Right renal cortex interstitium (tissue), 3 donors: ENCODE data around the gene AP3S2. TPM values are rescaled to one million over a fixed set of nuclear protein-coding genes. Genes with fewer than 3 reads are reported as not detected.

Experiments used
- DNase-seq, 3 donors: peaks; one replicate each; pipeline ENCODE4 v3.0.0-alpha.2; 2013; ENCODE audit warnings: low read depth in 3 of 3, low spot score in 2 of 3
- polyA plus RNA-seq, 3 donors: library from polyadenylated mRNA; unstranded; fragments of 120-200 nt; gene quantifications; one replicate each; pipeline ENCODE4 v1.2.1, GENCODE V29; 2013; ENCODE audit not compliant: insufficient read length in 3 of 3

AP3S2 gene
- polyA plus RNA-seq, 3 donors: 43.5 to 58.9 (median 54.2) TPM

DNA sequence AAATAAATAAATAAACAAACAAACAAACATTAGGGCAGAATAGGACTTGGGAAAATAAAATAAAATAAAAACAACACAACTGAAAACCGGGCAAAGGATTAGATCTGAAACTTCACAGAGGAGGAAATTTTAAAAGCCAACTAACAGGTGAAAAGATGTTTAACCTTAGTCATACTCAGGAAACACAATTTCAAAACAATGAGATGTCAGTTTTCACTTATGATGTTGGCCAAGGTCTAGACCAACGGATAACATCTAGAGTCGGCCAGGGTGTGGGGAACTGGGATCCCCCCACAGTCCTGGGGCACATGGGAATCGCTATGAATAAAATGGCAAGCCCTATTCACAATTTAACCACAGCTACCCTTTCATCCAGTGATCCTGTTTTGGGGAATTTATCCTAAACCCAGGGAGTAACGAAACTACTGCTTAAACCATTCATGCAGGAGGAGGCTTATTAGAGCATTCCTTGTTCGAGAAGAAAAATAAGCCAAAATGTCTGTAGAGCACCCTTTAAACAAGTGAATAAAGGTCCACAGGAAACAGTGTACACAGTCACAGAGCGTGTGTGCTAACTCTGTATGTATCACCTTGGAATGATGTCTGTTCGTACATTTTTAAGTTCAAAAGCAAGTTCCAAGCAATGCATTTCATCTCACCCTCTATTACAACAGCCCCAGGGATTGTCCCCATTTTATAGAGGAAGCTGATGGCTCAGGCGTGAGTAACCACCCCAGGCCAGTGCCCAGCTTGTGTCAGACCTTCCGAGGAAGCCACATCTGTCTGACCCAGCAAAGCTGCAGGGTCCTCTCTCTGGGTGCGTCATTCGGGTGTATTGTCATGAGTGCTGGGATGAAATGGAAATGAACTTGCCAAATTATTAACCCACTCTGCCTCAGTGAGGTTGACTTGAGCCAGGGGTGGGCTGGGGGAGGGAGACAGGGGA lies 72.9 kb downstream of the AP3S2 start:
- no peak for DNase-seq

DNA sequence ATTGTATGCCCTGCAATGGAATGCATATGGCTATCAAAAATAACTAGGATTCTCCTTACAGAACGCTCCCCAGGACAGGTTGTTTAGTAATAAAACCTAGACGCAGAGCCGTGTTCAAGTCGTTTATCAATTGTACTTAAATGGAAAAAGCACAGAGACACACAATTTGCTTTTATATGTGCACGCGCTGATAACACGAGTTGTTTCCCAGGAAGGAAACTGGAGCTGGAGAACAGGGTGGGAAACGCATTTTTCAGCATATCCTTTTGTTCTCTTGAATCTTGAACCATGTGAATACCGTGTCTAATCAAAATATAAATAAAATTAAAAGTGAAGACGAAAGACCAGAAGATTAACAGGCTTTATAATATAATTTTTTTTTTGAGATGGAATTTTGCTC lies 75.5 kb downstream of the AP3S2 start:
- DNase-seq: no peak

DNA sequence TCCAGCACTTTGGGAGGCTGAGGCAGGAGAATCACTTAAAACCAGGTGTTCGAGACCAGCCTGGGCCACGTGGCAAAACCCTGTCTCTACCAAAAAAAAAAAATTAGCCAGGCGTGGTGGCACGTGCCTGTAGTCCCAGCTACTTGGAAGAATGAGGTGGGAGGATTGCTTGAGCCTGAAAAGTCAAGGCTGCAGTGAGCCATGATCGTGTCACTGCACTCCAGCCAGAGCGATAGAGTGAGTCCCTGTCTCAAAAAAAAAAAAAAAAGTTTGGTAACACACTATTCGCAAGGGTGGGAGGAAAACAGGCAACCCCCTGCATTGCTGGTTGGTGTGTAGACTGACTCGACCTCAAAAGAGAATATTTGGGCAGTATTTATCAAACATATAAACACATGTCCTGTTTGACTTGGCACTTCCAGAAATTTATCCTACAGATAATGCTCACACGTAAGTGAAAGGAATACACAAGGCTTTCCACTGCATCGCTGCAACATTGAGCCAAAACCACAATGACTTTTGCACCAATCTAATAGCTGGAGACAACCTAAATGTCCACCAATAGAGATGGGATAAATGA lies 76.0 kb downstream of the AP3S2 start:
- DNase-seq: no peak

DNA sequence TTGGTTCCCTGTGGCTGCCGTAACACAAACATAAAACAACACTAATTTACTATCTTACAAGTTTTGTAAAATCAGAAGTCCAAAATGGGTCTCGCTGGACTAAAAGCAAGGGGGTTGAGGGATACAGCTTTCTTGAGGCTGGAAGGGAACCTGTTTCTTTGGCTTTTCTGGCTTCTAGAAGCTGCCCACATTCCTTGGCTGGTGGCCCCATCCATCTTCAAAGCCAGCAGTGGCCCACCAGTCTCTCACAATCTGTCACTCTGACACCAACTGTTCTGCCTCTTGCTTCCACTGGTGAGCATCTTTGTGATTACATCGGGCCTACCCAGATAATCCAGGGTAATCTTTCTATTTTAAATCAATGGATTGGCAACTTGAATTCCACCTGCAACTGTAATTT lies 78.0 kb downstream of the AP3S2 start:
- DNase-seq: no peak

DNA sequence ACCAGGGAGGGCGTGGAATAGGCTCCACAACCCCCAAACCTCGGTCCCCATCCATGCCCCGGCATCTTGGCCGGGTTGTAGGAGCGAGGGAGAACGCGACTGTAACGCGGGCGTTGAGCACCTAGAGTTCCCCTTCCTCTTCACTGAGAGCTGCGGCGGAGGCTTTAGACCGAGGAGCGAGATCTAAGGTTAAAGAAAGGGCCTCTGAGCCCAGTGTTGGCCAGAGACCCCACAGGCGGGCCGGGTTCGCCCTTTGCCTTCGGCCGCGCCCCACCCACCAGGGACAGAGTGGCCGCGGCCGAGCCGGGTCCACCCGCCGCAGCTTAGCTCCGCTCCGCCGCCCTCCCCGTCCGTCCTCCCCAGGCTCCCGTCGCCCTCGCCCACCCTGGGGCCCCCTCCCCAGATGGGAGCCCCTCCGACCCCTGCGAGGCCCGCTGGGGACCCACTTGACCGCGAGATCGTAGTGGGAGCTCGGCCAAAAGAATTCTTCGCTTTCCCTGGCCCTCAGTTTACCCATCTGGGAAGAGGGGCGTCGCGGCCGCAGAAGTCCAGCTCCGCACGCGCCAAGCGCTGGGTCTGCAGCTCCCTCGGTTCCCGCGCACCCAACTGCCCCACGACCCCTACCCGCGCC lies 79.6 kb downstream of the AP3S2 start:
- DNase-seq: no peak

DNA sequence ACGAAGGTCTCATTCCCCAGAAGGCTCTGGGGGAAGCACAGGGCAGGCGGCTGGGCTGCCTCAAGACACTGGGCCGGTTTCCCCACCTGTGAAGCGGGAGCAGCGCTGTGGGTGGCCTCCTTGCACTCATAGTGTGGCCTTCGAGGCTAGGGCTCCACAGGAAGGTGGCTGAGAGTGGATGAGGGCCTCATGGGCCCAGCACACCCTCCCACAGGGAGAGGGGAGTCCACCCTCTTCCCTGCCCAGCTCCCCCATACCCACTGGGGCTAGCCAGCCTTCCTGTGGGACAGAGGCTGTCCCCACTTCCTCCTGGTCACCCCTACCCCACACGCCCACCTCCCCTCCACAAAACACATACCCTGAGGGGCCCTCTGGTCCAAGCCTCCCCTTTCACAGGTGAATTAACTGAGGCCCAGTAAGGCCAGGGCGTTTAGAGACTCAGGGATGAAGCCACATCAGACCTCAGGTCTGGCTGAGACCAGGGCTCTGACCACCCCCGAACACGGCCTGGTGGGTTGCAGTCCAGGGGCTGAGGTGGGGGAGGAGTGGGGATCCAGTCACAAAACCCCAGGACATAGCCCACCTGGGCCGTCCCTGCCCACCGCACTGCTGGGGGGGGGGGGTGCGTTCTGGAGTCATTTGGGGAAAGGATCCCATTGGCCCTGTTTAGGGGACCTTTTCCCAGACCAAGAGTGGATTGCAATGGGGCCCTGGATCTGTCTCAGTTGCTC lies 80.2 kb downstream of the AP3S2 start:
- no peak for DNase-seq

DNA sequence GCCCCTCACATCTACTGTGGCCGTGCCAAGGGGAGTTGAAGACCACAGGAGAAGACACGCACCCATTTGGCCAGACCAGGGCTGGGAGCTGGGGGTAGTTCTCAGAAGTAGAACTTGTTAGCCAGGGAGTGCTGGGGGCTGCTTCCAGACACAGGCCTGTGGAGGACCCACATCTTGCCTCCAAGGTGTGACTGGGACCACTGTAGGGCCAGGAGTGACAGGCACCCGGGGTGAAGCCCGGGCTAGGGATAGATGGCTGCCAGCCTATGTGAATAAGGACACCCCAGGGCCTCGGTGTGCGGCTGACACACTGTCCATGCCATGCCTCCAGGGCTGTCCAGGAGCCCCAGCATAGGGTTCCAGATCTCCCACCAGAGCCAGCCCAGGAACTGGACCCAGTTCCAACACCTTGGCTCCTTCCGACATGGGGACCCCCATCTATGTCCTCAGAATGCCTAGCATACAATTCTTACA lies 80.9 kb downstream of the AP3S2 start:
- DNase-seq: no peak

DNA sequence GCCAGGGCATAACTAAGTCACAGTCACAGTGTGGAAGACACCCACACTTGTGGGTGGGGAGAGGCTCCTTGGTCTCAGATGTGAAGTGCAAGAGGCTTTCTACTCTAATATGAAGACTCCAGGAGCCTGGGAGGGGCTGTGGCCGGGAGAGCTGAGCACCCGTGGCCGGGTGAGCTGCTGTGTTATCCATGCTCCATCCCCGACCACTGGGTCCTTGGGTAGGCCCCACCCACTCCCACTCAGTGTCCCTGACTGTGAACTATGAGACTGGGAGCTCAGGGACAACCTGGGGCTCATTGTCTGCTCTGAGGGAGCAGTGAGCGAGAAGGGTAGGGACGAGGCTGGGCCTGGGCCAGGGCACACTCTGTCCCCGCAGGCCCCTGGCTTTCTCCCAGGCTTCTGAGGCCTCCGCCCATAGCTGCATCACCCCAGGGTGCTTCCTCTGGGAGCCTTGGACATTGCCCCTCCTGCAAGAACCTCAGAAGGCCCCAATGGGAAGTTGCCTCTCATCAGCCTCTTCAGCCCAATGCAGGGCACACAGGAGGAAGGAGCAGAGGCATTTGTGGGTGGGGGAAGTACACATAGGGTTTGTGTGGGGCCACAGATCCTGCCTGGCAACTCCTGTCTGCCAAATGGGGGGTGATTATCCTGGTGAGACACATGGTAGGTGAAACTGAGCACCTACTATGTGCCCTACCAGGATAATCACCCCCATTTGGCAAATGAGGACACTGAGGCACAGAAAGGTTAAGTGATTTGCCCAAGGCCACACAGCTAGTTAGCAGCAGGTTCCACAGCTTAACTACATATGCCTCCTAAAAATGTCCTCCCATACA lies 81.6 kb downstream of the AP3S2 start:
- DNase-seq: no peak

DNA sequence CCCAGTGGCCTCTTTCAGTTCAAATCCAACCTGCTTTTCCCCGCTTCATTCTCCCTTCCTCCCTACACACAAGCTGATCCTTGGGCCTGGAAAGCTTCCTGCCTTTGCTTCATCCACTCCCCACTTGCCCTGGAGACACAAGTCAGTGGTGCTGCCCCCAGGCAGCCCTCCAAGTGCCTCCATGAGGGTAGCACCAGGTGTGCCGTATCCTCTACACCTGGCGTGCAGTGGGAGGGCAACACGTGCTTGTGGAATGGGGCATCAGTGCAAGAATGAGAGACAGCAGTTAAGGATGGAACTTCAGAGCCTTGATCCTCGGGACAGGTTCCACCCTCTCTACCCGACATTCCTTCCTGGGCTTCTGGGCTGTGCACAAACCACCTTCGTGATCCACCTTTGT lies 83.0 kb downstream of the AP3S2 start:
- no peak for DNase-seq

DNA sequence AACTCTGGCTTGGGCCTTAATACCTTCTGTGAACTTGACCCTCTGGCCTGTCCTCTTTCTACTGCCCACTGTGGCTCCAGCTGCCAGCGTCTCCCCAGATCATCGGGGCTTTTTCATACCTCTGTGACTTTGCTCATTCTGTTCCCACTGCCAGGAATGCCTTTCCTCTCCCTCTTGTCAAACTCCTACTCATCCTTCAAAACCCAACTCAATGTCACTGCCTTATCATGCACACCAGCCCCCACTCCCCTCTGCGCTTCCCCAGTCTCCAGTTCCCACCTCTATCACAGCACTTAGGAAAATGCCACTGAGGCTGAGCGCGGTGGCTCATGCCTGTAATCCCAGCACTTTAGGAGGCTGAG lies 84.0 kb downstream of the AP3S2 start:
- DNase-seq: no peak

DNA sequence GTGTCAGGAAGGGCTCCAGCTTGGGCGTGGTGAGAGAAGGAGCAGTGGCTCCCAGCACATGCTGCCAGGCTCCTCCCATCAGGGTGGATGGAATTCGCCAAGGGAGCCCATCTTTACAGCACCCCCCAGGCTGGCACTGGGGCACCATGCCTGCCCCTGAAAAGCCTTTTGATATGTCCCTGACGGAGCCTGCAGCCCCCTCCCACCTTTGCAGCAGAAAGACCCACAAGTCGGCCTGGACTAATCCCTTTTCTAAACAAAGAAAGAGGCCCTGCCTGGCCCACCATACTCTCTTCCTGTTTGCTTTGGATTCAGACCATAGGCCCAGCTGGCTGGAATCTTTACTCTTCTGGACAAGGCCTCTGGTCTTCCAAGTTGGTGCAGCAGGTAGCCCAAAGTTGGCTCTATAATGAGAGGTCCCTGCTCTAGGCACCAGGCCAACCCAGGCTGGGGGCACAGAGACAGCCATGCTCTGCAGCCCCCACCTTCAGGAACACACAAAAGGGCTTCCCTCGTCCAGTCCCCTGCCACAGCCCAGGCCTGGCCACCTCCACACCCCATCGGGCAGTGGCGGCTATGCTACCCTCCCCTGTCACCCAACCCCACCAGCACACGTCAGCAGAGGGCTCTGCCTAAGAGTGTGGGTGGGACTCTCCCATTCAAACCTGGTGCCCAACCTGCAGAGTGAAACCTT lies 84.6 kb downstream of the AP3S2 start:
- no peak for DNase-seq

DNA sequence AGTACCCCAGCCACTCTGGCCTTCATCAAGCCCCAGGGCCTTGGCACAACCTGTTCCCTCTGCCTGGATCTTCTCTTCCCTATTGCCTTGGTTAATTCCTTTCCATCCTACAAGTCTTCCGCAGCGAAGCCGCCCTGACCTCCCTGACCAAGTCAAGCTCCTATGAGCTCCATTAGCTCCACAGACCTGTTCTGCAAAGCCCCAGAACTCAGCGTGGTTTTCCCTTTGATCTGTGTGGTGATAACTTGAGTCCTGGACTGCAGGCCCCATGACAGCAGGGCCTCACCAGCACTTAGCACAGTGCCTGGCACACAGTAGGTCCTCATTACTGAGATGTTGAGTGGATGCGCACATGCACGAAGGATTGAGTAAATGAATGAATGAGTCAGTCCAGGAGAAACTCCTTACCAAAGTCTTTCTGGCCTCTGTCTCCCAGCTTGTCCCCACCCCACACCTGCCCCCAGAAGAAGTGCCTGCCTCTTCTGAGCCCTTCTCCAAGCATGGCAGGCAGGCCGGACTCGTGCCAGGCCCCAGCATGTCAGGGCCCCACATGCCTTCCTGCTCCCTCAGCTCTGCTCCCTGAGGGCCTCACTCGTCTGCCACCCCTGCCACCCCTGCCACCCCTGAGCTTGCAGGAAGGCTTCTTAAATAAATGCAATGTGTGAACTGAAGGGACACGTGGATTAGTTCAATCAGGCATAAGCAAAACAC lies 85.5 kb downstream of the AP3S2 start:
- no peak for DNase-seq

DNA sequence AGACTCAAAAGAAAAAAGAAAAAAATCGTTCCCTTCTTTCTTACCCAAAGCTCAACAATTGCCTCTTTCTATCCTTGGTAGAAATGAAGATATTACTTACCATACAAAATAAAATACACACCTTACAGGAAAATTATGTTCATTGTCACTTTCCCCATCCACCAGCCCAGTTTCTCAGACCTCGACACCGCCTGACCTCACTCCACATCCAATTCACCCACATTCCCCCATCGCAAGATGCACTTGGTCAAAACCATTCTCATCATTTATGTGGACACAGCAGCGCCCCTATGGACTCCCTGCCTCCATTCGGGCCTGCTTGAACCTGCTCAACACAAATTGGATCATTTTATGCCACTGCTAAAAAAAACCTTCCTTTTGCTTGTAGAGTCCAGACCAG lies 86.1 kb downstream of the AP3S2 start:
- no peak for DNase-seq

DNA sequence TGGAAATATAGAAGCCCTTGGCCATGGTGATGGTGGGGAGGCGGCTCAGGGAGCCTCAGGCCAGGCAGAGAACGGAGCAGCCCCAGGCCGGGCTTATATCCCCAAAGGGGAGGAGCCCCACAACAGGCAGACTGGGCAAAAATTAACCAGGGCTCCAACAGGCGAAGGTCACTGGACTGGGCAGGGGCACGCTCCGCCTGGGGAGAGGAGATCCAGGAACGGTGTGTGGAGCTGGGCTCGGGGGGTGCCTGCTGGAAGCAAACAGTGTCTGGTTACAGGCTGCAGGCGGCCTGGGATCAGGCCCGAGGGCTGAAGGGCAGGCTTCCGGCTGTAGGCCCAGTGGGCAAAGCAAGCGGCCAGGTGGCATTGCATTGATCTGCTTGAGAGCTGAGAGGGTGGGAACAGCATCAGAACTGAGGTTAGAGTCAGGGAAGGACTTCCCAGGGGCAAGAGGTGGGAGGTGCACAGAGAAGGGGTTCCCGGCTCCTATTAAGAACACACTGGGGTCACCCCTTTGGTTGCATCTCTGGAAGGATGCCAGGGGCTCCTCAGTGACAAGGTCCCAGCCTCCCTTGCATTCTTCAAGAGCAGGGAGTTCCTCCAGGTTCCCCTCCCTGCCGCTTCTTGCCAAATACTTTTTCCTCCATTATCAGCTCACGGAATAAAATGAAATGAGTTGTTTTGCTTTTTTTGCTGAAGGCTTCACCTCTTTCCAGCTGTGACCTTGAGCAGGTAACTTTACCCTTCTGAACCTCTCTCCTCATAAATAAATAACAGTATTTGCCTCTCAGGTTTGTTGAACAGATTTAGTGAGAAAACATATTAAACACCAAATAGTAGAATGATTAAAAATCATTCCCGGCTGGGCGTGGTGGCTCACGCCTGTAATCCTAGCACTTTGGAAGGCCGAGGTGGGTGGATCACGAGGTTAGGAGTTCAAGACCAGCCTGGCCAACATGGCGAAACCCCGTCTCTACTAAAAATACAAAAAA lies 86.9 kb downstream of the AP3S2 start:
- no peak for DNase-seq

DNA sequence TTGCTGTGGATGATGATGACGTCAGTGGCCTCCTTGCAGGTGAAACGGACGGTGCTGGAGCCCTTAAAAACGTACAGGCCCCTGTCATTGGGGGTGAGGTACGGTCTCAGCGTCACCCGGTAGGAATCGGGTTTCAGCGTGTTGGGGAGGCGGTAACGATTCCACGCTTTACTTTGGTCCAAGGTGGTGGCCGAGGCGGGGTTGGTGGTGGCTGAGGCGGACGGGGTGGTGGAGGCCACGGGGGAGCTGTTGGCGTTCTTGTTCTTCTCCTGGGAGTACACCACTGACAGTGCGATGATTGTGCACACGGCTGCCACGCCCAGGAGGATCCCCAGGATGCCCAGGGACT lies 87.6 kb downstream of the AP3S2 start:
- no peak for DNase-seq

DNA sequence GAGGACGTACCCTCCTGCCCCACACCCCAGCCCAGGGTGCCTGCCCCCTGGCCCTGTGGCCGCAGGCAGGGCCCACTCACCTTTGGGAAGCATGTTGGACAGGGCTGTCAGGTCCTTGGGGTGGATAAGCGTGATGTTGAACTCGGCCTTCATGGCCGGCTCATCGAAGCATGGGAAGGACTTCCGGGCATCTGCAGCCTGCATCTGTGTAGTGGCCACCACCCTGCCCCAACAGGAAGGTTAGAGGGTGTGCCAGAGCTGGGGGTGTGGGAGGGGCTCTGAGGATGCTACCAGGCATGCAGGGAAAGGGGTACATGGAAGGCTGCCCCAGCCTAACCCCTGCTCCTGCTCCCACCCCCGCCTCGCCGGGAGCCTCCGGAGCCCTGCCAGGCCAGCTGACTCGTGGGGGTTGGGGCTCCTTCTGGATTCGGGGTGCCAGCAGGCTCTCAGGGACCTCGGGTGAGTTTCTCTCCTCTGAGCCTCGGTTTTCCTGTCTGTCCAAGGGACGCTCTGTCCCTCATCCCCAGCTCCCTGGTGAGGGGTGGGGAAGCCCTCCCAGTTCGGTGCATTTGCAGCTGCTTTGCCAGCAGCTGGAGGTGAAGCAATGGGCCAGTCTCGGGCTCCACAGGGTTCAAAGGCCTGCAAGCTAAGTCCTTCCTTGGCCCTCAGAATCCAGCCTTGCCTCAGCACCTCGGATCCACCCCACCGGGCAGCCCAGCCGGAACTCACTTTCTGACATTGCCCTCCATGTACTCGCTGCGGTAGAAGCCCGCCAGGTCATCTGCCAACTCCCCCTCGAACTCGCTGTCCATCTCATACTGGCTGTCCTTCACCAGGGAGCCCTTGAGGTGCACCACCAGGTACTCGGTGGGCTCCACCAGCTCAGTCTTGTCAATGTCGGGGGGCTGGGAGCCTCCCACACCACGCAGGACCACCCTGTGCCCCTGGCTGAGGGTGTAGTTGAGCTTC lies 88.3 kb downstream of the AP3S2 start:
- no peak for DNase-seq
